Jurkat, Clone E6-1 (cell line): Measurements from ENCODE around the gene ZNF438.

Source experiments
- DNase-seq: peaks from one replicate; pipeline ENCODE4 v3.0.0-alpha.2; 2011; ENCODE audit warnings: low read depth, low spot score
- H3K4me3 ChIP-seq: 2 replicates; pipeline ENCODE4 v1.5.1; 2011; ENCODE audit warnings: mild to moderate bottlenecking, low read length, control low read depth, moderate library complexity

The ZNF438 gene

GRCh38 chr10:30865141-30865926, 166.3 kb downstream of the ZNF438 start:
- DNase-seq = no peak
- no peak overlapping the region for H3K4me3 ChIP-seq

DNA sequence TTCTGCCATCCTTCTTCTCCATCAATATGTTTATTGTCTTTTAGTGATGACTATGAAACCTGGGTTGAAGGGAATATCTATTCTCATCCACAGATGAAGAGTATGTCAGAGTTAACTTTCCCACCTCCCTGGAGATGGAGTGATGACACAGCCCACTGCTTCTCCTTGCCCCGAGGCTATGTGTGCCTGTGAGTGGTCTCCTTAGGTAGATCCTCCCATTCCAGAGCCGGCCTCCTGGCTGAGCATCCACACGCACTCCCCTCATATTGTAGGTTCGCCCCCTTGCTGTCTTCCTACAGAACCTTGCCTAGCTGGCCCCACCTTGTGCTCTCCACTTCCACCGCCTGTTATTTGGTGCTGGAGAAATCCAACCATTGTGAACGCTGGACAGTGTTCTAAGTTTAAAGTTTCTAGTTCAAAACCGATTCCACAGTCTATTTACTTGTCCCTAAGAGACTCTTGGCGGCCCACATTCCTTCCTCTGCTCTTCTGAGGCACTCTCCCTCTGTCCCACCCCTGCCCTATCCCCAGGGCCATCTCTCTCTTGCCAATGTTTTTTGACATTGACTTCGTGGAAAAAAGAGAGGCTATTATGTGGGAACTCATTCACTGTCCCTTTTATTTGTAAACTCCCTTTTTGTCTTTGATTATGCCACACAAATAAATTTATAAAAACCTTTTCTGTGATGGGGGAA, 168.0 kb downstream of the ZNF438 start:
- H3K4me3 ChIP-seq = no peak overlapping the region
- no peak for DNase-seq

- DNase-seq = no peak
- H3K4me3 ChIP-seq = no peak overlapping the region
These were observed 169.2 kb downstream of the ZNF438 start for GRCh38 chr10:30862486-30862885.

- no peak for DNase-seq
- H3K4me3 ChIP-seq = no peak overlapping the region
These were observed 169.7 kb downstream of the ZNF438 start for GRCh38 chr10:30861976-30862375.

DNA sequence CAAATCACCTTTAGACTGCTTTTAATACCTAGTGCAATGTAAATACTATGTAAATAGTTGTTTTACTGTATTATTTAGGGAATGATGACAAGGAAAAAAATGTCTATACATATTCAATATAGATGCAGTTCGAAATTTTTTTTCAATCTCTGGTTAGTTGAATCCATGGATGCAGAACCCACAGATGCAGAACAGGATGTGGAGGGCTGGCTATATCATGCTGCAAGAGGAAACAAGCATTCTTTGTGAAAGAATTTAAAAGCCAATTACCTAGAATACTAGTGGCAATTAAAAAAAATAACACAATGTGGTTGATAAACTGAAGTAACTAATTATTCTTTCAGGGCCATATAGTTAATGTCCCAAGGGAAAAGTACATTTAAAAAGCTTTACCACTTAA, 170.4 kb downstream of the ZNF438 start:
- DNase-seq = no peak
- H3K4me3 ChIP-seq = no peak overlapping the region

- no peak overlapping the region for H3K4me3 ChIP-seq
- DNase-seq = no peak
These were observed 173.2 kb downstream of the ZNF438 start for GRCh38 chr10:30858499-30858898.

GRCh38 chr10:30857803-30858202, 173.9 kb downstream of the ZNF438 start:
- no peak for DNase-seq
- H3K4me3 ChIP-seq = no peak overlapping the region

GRCh38 chr10:30855131-30855530, 176.5 kb downstream of the ZNF438 start:
- no peak for DNase-seq
- H3K4me3 ChIP-seq = no peak overlapping the region

GRCh38 chr10:30854656-30855055, 177.0 kb downstream of the ZNF438 start:
- no peak for DNase-seq

GRCh38 chr10:30853066-30853465, 178.6 kb downstream of the ZNF438 start:
- no peak for DNase-seq

More at GRCh38 chr10:30854656-30855055, 177.0 kb downstream of the ZNF438 start:
- no peak overlapping the region for H3K4me3 ChIP-seq

GRCh38 chr10:30850776-30851175, 180.9 kb downstream of the ZNF438 start:
- no peak for DNase-seq
- no peak overlapping the region for H3K4me3 ChIP-seq

More at GRCh38 chr10:30853066-30853465, 178.6 kb downstream of the ZNF438 start:
- H3K4me3 ChIP-seq = no peak overlapping the region

DNA sequence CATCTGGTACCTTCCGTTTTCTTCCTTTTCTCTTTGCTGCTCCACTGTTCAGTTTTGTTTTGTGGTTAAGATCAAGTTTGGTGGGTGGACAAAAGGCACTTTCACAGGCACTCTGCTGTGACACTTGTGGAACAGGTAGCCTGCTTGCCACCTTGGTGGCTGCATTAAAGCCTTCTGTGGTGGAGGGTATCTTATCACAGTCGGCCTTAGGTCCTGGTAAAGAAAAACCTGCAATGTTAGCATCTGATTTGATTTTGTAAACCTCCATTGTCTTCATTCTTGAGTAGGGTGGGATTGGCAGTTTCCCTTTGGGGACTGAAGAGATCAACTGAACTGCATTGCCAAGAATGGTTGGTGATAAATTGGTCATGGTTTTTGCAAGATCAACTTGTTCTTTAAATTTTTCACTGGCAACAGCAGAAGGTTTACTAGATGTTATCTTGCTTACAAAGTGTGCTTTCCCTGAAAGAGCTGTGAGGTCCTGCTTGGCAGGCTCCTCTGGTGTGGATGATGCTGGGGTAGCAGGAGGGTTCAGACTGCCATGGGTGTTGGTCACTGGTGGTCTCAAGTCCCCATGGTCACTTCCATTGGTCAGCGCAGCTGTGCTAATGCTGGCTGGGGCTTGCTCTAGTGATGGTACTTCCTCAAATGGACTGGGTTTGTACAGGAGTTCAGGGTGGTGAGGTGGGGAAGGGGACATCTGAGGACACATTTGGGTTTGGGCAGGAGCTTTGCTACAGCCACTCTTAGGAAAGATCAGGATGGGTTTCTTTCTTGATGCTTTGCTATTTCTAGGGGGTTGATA, 182.2 kb downstream of the ZNF438 start:
- peak overlapping the region; percentile 51 for H3K4me3 ChIP-seq
- DNase-seq = peak; percentile 60

DNA sequence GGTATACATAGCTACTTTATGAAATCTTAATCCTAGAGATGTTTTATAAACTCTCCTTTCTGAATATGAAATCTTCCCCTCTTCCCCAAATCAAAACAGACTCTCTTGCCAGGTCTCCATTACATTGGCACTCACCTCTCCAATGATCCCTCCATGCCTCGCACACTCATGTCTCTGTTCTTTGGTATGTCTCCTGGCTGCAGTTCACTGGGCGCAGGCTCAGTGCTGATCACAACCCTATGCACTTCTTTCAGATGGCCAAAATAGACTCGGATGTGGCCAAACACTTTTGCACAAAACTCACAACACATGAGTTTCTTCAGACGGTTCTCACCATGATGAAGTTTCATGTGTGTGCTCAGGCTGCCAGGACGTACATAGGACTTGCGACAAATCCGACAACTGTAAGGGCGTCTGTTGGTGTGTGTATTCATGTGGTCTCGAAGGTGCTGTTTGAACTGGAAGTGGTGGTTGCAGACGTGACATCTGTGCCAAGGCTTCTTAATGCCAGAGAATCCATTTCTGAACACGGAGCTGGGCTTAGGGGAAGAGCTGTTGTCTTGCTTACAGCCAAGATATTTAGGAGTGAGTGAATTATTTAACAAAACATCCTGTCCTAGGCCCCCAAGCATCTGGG, 183.2 kb downstream of the ZNF438 start:
- DNase-seq = peak; percentile 99
- peak overlapping the region; percentile 51 for H3K4me3 ChIP-seq

GRCh38 chr10:30847642-30848041, 184.0 kb downstream of the ZNF438 start:
- H3K4me3 ChIP-seq = peak overlapping the region; percentile 51
- no peak for DNase-seq

DNA sequence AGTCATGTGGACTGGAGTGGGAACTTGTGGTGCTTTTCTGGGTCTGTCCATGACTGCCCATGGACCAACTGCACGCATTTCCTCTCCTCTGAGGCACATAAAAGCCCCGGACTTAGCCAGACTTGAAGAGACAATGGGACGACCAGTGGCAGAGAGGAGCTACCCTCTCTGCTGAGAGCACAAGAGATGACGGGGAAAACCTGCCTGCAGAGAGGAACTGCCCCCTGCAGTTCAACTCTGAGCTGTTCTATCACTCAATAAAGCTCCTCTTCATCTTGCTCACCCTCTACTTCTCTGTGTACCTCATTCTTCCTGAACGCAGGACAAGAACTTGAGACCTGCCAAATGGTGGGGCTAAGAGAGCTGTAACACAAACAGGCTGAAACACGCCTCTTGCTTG, 184.5 kb downstream of the ZNF438 start:
- peak overlapping the region; percentile 51 for H3K4me3 ChIP-seq
- DNase-seq = peak; percentile 44

DNA sequence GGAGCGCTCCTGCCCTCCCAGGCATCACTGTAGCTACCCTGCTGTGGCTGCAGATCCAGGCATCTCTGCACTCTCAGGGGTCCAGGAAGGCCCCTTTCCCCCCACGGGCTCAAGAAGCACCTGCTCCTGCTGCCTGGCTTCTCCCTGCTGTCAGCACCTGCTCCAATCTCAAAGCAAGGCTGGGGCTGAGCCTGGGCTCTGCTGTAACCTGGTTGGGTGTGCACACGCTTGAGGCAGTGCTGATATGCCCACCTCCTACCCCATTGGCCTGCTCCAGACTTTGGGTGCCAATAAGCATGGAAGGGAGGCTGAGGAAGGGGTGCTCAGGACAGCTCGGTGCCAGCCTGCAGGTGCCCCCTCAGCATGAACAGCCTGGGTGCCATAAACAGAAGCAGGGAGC, 185.0 kb downstream of the ZNF438 start:
- peak; percentile 46 for DNase-seq
- no peak overlapping the region; the same call in 1 of the 2 replicates for H3K4me3 ChIP-seq

DNA sequence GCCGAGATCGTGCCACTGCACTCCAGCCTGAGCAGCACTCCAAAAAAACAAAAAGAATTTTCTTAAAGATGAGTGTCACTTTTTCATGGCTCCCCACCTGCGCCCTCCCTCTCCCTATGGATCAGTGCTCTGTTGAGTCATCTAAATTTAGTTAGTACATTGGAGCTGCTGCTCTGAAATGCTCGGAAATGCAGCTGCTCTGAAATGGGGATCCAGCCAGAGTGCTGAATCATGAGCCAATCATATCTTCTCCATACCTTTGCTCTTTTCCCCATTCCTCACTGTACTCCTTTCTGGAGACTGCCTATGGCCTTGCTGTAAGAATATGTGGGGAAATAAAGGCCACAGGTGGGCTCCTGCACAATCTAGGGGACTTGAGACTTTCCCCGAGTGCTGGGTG, 188.8 kb downstream of the ZNF438 start:
- no peak for DNase-seq
- H3K4me3 ChIP-seq = no peak overlapping the region

- no peak overlapping the region for H3K4me3 ChIP-seq
- no peak for DNase-seq
These were observed 189.5 kb downstream of the ZNF438 start for GRCh38 chr10:30842185-30842584.

DNA sequence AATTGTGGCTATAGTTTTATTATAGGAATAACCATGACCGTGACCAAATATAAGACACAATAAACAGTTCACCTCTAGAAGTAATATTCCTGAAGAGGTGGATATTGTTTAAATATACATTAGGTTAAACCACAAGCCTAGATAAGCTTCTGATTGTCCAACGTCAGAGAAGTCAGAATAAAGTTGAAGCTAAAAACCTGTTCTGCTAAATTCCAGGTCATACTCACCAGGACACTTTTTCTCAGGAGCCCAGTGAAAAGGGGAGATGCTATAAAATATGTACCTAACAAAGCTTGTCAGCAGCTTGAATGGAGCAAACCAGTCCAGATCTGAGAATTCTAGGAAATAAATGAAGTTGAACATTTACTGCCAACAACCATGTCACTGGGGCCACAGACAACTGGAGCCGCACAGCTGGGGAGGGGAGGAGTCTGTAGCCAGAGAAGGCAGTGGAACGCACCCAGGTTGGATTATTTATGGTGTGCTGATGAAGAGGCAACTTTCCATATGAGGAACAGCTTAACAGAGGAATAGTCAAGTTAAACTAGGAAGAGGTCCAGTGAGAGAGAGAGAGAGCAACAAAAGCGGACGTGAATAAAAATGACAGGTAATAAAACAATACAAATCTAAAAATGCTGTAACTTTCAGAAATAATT, 191.1 kb downstream of the ZNF438 start:
- DNase-seq = no peak
- no peak overlapping the region for H3K4me3 ChIP-seq
